Stimulated activated CD4-positive, alpha-beta T cell treated with anti-CD3 and anti-CD28 coated beads, TNF-alpha, amount 100 ng/mL, for 48 hours (primary cell): ENCODE results near the gene IQGAP2.
"Not testable (repeated sequence)": the region's sequence is repeated elsewhere in the genome, so short reads cannot be mapped to it uniquely, and the experiment has no call there.

Source experiments
- DNase-seq, 3 donors: peaks; one replicate each; pipeline ENCODE4 v3.0.0-alpha.2; 2020; ENCODE audit warnings: low read depth in 3 of 3

IQGAP2 gene

GRCh38 chr5:76652809-76653414 is 249.8 kb downstream of the IQGAP2 start:
- no peak for DNase-seq

DNA sequence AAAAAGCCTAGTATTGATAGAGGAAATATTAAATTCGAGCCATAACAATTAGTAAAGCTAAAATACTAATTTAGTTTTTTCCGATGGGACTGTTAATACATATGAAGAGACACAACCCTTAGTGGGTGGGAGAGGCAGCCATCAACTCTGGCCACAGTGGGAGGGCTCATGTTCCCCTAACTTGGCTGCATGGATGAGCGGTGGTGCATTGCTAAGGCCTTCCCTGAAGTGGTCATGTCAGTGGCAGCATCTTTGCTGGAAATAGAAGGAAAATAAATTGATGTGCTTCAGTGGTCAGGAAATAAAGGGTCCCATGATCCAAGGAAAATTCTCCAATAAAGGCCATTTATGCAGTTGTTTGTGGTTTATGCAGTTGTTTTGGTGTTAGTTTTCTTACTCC is 254.0 kb downstream of the IQGAP2 start:
- DNase-seq: no peak

DNA sequence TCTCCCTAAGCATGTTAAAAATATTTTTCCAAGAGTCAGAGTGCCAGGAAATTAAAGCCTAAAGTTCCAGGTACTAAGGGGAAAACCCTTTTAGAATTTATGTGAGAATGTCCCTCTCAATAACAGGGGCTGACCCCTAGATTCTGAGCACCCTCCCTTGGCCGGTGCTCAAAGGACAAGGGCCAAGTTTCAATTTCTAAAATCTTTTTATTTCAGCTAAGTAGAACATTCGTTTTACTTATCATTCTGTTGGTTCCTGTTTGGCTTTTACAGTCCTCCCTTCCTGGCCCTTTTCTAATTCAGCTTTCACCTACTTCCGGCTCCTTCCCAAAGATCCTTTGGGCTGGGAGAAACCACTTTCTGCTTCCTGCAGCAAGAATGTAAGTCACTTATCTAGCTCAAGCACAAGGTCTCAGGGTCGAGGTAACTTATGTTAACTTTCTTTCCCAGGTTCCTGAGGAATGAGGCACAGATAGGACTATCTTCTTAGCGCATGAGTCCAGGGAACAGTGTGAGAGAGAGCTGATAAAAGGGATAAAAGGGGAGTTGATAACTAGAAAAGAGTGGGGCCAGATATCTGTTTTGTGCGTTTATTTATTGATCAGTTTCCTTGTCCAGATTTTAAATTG is 254.7 kb downstream of the IQGAP2 start:
- DNase-seq: no peak

DNA sequence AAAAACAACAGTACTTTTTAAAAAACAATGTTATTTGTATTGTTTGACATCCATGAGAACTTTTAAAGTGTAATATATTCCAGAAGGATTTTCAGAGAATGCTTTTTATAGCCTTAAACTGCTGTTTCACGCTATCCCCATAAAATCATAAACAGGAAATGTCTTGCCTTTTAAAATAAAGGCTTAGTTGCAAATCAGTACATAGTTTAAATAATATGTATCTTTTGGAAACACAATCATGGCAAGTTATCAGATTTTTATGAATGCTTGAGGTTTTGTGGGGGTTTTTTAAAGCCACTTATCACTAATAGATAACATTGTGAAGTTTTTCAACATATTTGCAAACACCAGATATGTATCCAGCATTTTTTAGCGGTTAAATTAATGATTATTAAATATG is 257.3 kb downstream of the IQGAP2 start:
- DNase-seq: no peak

DNA sequence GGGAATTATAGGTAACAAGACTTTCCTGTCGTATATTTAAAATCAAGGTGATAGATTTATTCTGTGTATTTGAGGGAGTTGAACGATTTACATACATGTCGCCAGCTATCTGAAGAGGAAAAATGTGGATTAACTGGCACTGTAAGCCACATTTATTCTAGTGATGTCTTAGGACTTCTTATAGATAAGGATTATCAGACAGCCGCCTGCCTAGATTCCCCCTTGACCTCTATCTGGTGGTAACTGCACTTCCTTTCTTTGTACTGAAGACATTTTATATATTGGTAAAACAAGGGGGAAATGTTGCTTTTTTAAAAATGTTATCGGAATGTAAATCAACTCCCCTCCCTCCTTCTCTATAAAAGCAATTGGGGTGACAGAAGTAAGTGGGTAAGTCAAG is 259.4 kb downstream of the IQGAP2 start:
- no peak for DNase-seq

GRCh38 chr5:76663573-76663972 is 260.5 kb downstream of the IQGAP2 start:
- no peak for DNase-seq

DNA sequence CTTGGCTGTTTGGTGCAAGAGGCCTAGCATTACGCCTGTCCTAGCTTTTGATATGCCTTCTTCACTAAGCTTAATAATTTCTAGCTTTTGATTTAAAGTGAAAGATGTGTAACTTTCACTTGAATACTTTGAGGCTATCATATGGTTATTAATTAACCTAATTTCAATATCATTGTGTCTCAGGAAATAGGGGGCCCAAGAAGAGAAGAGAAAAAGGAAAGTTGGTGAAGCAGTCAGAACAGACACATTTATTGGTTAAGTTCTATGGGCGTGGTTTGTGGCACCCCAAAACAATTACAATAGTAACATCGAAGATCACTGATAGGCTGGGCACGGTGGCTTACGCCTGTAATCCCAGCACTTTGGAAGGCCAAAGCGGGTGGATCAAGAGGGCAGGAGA is 261.0 kb downstream of the IQGAP2 start:
- no peak for DNase-seq

GRCh38 chr5:76667495-76667894 is 264.4 kb downstream of the IQGAP2 start:
- DNase-seq: no peak

DNA sequence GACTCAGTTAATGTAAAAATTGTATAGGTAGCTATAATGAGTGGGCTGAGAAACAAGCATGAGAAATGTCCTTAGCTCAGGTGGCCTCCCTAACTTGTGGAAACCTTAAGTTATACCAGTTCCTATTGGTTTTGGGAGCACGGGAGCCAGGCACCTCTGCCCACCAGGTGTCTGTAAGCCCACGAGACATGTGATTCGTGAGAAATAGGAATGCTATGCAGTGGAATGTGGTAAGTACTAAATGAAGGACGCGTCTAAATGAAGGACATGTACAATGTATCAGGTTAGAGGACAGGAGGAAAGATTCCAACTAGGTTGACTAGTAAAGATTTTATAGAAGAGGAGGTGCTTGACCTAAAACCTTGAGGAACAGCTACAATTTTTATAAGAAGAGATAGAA is 266.2 kb downstream of the IQGAP2 start:
- DNase-seq: no peak

DNA sequence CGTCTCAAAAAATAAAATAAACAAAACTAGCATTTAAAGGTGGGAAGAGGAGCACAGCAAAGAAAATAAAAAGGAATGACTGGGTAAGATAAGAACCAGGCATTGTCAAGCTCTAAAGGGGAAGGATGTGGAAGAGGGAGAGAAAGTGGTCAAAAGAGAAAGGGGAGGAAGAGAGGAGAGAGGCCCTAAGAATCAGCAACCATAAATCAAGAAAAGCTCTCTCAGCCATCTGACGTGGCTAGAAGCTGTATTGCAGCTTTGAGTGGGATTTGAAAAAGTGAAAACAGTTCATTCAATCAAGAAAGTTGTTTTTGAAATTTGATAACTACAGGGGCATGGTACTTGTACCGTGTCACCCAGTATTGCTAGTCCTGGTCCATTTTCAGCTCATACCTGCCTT is 267.4 kb downstream of the IQGAP2 start:
- no peak for DNase-seq

DNA sequence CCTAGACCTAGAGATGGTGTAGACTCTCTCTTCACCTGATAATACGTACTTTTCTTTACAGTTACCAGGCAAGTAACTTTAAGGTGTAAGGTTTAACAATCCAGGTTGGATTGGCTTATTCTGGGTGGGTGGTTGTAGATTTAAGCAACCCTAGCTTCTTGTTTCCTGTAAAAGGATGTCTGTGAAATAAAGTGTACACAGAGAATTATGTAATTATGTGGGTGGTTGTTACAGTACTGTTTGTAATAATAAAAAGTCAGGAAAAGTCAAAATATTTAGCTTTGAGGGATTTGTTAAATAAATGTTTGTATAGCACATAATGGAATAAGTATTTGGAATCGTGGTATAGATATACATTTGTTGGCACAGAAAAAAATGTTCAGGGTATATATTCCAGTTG is 269.2 kb downstream of the IQGAP2 start:
- DNase-seq: no peak

GRCh38 chr5:76673125-76673524 is 270.0 kb downstream of the IQGAP2 start:
- no peak for DNase-seq

DNA sequence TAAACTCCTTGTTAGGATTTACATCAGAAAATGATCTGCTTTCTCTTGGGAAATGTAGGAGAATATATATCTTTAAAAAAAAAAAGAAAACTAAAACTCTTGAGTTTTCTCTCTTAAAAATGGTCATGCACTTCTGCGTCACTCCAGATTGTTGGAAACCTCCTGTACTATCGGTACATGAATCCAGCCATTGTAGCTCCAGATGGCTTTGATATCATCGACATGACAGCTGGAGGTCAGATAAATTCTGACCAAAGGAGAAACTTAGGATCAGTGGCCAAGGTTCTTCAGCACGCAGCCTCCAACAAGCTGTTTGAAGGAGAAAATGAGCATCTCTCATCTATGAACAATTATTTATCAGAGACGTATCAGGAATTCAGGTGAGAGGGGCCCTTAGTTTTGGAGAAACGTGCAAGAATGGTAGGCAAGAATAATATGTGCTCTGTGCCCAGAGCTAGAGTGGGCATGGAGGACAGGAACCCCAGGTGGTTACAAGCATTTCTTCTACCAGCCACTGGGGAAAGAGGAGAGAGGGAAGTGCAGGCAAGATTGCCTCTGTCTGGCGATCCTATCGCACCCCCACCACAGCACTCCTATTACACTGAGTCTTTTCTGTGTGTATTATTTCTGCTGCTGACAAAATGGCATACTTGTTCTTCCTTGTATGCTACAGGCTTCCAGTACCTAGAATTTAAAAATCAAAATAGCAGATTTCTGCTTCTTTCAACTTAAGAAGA is 271.4 kb downstream of the IQGAP2 start:
- no peak for DNase-seq

DNA sequence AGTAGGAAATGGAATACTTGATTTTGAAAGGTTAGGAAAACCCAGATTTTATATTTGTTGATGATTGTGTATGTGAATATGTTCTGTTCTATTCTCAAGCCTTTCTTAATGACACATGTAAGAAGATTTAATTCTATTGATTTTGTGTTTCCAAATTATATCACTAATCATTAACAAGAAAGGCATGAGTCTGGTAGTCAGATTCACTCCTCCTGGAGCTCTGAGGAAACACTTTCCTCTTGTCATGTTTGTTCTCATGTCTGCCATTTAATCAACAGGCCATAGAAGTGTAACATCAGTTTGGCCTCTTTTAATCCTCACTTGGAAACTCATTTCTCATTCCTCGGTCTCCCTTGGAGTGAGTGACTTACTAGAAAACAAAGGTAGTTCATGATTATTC is 272.3 kb downstream of the IQGAP2 start:
- no peak for DNase-seq

DNA sequence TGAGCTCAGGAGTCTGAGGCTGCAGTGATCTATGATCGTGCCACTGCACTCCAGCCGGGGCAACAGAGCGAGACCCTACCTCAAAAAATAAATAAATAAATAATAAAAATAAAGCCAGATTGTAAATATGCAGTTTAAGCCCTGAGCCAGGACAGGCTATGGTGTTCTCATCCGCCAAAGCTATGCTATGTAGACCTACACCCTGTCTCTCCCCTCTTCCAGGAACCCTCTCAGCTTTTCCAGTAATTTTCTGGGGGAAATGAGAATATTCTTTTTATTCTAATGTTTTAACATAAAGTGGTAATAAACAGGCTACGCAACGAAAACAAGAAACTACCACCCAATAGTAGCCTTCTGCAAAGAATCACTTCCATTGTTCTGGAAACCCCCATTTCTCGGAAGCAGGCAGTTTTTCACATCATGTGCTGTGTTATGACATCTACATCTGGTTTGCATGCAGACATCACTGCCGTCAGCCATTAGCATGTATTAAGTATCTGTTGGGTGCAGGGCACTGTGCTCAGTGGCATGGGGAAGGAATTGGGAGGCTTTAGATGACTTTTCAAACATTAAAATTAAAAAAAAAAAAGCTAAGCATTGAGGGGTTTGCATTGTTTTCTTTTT is 274.9 kb downstream of the IQGAP2 start:
- DNase-seq: no peak

DNA sequence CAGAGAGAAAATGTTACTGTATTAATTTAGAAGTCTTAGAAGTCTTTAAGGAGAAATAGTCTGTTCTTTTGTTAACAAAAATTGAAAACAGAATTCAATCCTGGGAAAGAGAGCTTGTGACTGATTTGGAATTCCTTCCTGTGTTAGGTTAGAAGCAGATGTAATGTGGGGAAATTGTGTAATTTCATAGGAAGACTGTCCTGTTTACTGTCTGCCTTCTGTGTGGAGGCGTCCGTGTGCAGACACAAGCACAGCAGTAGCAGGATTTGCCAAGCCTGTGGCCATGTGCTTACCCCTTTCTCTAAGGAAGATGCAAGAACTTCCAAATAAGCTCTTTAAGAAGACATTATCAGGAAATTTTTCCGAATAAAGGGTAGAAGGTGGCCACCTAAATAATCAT is 276.1 kb downstream of the IQGAP2 start:
- no peak for DNase-seq

DNA sequence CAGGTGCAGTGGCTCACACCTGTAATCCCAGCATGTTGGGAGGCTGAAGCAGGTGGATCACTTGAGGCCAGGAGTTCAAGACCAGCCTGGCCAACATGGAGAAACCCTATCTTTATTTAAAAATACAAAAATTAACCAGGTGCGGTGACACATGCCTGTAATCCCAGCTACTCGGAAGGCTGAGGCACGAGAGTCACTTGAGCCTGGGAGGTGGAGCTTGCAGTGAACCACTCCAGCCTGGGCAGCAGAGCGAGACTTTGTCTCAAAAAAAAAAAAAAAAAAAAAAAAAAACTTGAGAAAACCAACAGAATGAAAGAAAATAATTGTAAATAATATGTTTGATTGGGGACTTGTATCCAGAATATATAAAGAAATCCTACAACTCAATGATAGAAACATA is 277.7 kb downstream of the IQGAP2 start:
- DNase-seq: not testable (repeated sequence)

DNA sequence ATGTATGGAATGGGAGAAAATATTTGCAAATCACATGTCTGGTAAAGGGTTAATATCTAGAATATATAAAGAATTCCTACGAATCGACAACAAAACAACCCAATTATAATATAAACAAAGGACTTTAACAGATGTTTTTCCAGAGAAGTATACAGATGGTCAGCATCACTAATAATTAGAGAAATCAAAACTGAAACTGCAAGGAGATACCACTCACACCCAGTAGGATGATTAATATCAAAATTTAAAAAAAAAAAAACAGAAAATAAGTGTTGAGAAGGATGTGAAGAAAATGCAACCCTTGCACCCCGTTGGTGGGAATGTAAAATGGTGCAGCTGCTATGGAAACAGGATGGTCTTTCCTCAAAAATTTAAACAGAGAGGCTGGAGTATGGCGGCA is 278.2 kb downstream of the IQGAP2 start:
- no peak for DNase-seq

- no peak for DNase-seq
Observed at GRCh38 chr5:76682387-76682786, 279.3 kb downstream of the IQGAP2 start.

DNA sequence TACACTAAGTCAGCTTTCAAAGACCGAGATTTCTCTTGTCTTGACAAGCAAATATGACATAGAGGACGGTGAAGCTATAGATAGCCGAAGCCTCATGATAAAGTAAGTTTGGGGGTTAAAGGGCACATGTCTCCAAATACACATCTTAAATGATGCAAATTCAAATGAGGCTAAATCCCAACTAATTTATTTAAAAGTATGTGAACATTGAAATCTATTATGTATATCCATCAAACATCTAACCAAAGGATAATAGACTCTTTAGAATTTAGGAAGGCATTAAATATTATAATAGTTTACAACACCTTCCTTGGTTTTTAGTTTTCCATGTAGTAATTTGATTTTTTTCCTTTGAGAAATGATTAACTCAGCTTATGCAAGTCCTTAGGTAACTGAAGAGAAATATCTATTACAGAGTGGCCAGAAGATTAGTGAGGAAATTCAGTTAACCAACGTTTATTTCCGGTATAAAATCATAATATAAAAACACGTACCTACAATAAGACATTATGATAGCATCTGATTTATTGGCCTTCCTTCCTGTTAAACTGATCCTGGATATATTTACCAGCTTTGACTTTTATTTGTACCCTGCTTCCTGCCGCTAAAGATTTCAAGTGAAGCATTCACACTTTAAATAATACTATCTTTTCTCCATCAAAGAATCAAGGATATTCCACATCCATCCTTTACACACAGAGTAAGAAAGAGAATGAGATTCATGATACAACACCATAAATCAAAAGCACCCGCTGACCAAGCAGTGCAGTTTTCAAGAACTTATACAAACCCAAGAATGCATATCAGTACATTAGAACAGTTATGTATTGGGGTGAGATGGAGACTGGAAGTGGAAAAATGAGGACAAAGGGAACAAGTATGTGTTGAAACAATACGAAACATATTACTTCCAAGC is 281.0 kb downstream of the IQGAP2 start:
- DNase-seq: no peak

GRCh38 chr5:76684756-76685519 is 281.9 kb downstream of the IQGAP2 start:
- no peak for DNase-seq
